Peyer's patch (tissue), 4 donors: ENCODE measurements around the gene DZIP3.

Experiments used
- CTCF ChIP-seq, 6 experiments: fragments of 450-650 bp in 4 of 6; fragments of 200-600 bp in 2 of 6; sonication (generic) in 1 of 6; IDR thresholded peaks; one replicate each; pipeline ENCODE4 v1.5.1; 2017 to 2019; ENCODE audit warnings: antibody characterized with exemption in 6 of 6, mild to moderate bottlenecking in 3 of 6, moderate library complexity in 1 of 6
- POLR2A ChIP-seq, 2 donors: fragments of 450-650 bp; IDR thresholded peaks; one replicate each; pipeline ENCODE4 v1.5.1; 2017; ENCODE audit warnings: antibody characterized with exemption in 2 of 2, mild to moderate bottlenecking in 2 of 2, moderate library complexity in 2 of 2

GRCh38 chr3:108661699-108662098 lies 72.2 kb downstream of the DZIP3 start:
- no peak for TF ChIP-seq POLR2A (IDR thresholded peaks at IDR 0.05)
- TF ChIP-seq CTCF (IDR thresholded peaks at IDR 0.05) = no peak
